ENCODE data around the gene GABRG3. TPM values are rescaled to one million over a fixed set of nuclear protein-coding genes. Genes with fewer than 3 reads are reported as not detected.

The GABRG3 gene
- total RNA-seq, 4 donors from 2014 or later: 0.97 to 3.9 (median 3.6) TPM; not detected in 1

- no peak overlapping the region for H3K27ac ChIP-seq
- TF ChIP-seq POLR2A (IDR thresholded peaks at IDR 0.05) (no peak), CTCF (IDR thresholded peaks at IDR 0.05) (no peak), POLR2AphosphoS5 (IDR thresholded peaks at IDR 0.05) (no peak), EP300 (IDR thresholded peaks at IDR 0.05) (no peak)
- no peaks in the 10 kb centered on the region for H3K36me3 ChIP-seq
- H3K9me3 ChIP-seq: peaks cover 4% of the 10 kb centered on the region
- H3K27me3 ChIP-seq: no peaks in the 10 kb centered on the region
- WGBS: 94% methylated on average over 5 of the region's 5 CpGs
- no peak overlapping the region for H3K4me3 ChIP-seq
- no peaks in the 10 kb centered on the region for H3K4me1 ChIP-seq
- DNase-seq (ENCODE audit: low spot score in 2 of 2): no peak
These were observed 118.7 kb downstream of the GABRG3 start for GRCh38 chr15:27089676-27090075.

DNA sequence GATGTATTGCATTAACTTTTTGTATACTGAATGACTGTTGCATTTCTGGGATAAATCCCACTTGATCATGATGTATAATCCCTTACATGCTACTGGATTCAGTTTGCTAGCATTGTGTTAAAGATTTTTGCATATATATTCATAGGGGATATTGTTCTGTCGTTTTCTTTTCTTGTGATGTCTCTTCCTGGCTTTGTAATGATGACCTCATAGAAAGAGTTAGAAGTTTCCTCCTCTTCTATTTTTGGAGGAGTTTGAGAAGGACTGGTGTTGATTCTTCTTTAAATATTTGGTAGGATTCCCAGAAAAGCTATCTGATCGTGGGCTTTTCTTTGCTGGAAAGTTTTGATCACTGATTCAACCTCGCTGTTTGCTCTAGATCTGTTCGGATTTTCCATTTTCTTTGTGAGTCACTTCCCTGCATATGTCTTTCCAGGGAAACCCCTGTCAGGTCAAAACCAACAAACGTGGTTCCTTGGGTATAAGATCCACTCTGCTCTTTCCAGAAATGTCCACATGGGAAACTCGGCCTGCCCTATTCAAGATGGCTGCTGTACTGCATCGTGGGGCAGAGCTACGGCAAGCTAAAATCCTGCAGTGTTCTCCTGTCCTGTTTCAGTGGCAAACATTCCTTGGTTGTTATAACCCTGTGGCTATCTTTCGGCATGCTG lies 120.4 kb downstream of the GABRG3 start:
- no peak for DNase-seq (ENCODE audit: low spot score in 2 of 2)
- no peaks in the 10 kb centered on the region for H3K4me1 ChIP-seq
- WGBS: 62% methylated on average over 9 of the region's 9 CpGs
- peaks cover 4% of the 10 kb centered on the region for H3K9me3 ChIP-seq
- H3K36me3 ChIP-seq: no peaks in the 10 kb centered on the region
- no peak for TF ChIP-seq POLR2AphosphoS5 (IDR thresholded peaks at IDR 0.05)
- TF ChIP-seq EP300 (IDR thresholded peaks at IDR 0.05): no peak
- TF ChIP-seq CTCF (IDR thresholded peaks at IDR 0.05): no peak
- TF ChIP-seq POLR2A (IDR thresholded peaks at IDR 0.05): no peak
- no peaks in the 10 kb centered on the region for H3K27me3 ChIP-seq
- no peak overlapping the region for H3K4me3 ChIP-seq
- no peak overlapping the region for H3K27ac ChIP-seq

DNA sequence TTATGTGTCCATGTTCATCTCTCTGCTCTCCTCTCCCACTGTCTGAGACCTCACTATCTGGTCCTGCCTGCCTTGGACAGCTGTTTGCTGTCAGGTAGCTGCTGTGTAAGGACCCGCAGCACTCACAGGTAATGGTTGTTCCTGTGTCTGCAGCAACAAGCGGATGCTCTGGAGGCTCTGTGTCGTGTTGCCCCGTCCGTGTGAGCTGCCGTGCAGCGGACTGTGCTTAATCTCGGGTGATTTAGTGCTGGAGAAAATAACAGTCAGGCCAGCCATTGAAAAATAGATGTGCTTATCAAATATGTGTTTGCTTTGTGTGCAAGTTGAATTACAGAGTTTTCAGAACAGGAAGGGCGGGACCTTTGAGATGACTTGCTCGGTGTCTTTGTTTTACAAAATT lies 121.4 kb downstream of the GABRG3 start:
- WGBS: 80% methylated on average over 10 of the region's 10 CpGs
- no peak for TF ChIP-seq CTCF (IDR thresholded peaks at IDR 0.05)
- no peak for TF ChIP-seq POLR2AphosphoS5 (IDR thresholded peaks at IDR 0.05)
- TF ChIP-seq POLR2A (IDR thresholded peaks at IDR 0.05): no peak
- TF ChIP-seq EP300 (IDR thresholded peaks at IDR 0.05): no peak
- Histone ChIP-seq H3K27ac (no peak overlapping the region), H3K9me3 (peaks cover 4% of the 10 kb centered on the region), H3K27me3 (no peaks in the 10 kb centered on the region), H3K4me3 (no peak overlapping the region), H3K36me3 (no peaks in the 10 kb centered on the region), H3K4me1 (no peaks in the 10 kb centered on the region)
- DNase-seq (ENCODE audit: low spot score in 2 of 2): no peak

DNA sequence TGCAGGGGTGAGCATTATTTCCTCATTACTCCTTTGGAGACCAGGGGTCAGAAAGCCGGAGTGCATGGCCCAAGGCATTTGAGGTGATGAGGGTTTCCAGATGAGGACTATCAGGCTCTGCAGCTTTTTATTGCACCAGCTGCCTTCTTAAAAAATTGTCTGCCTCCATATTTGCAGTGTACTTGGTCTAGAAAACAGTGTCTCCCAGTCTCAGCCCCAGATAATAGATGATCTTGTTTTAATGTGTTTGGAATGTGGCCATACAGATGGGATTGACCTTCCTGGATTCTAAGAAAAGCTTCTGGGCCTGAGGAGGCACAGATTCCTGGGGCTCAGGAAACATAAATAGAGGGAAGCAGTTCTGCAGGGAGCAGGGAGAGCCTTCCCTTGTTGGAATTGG lies 123.3 kb downstream of the GABRG3 start:
- WGBS: 57% methylated on average over 1 of the region's 1 CpG
- H3K9me3 ChIP-seq: peaks cover 4% of the 10 kb centered on the region
- TF ChIP-seq POLR2A (IDR thresholded peaks at IDR 0.05): no peak
- no peak for TF ChIP-seq EP300 (IDR thresholded peaks at IDR 0.05)
- TF ChIP-seq POLR2AphosphoS5 (IDR thresholded peaks at IDR 0.05): no peak
- TF ChIP-seq CTCF (IDR thresholded peaks at IDR 0.05): no peak
- H3K27me3 ChIP-seq: no peaks in the 10 kb centered on the region
- H3K4me3 ChIP-seq: no peak overlapping the region
- H3K36me3 ChIP-seq: no peaks in the 10 kb centered on the region
- H3K4me1 ChIP-seq: no peaks in the 10 kb centered on the region
- H3K27ac ChIP-seq: no peak overlapping the region
- DNase-seq (ENCODE audit: low spot score in 2 of 2): no peak

- Histone ChIP-seq H3K27me3 (no peaks in the 10 kb centered on the region), H3K9me3 (no peaks in the 10 kb centered on the region), H3K27ac (no peak overlapping the region), H3K4me1 (no peaks in the 10 kb centered on the region), H3K4me3 (no peak overlapping the region), H3K36me3 (no peaks in the 10 kb centered on the region)
- TF ChIP-seq CTCF (IDR thresholded peaks at IDR 0.05): no peak
- TF ChIP-seq EP300 (IDR thresholded peaks at IDR 0.05): no peak
- TF ChIP-seq POLR2AphosphoS5 (IDR thresholded peaks at IDR 0.05): no peak
- no peak for TF ChIP-seq POLR2A (IDR thresholded peaks at IDR 0.05)
- no peak for DNase-seq (ENCODE audit: low spot score in 2 of 2)
- WGBS: 64% methylated on average over 8 of the region's 8 CpGs
These were observed 125.1 kb downstream of the GABRG3 start for GRCh38 chr15:27095886-27096624.
